HCT116 (cell line): Measurements from ENCODE around the gene PLEKHG5. TPM values are rescaled to one million over a fixed set of nuclear protein-coding genes. Genes with fewer than 3 reads are reported as not detected.

ENCODE experiments used
- ATAC-seq: fragments of 200-7000 bp; cut with Tn5 transposase; 2 replicates; pipeline ENCODE4 v1.9.1; 2020; ENCODE audit warnings: mild to moderate bottlenecking, moderate library complexity
- BruUV-seq: library from RNA; stranded (reverse); fragments of 400-500 nt; replicated peaks from 2 replicates; lab custom pipeline; 2021; lab: Mats Ljungman, UMichigan
- CTCF ChIA-PET: fragments of 300-600 bp; sonication (Branson Sonifier 250); formaldehyde crosslinking; loops from one replicate; lab custom pipeline; 2021; ENCODE audit warnings: antibody characterized with exemption; lab: Charles Lee
- POLR2A ChIA-PET: fragments of 300-600, 350-600 bp; sonication (Branson Sonifier 250); formaldehyde crosslinking; loops from one replicate; lab custom pipeline; 2021; ENCODE audit warnings: antibody characterized with exemption; lab: Charles Lee
- RAD21 ChIA-PET, 2 experiments: fragments of 300-600 bp; sonication (Branson Sonifier 250); formaldehyde crosslinking; loops; one replicate each; lab custom pipeline; 2023; ENCODE audit warnings: low total read pairs in 2 of 2; ENCODE audit not compliant: uncharacterized antibody in 2 of 2, unreplicated experiment in 2 of 2, low non-redundant PET in 1 of 2; lab: Charles Lee
- DNase-seq: peaks from one replicate; pipeline ENCODE4 v3.0.0-alpha.2; 2010; ENCODE audit warnings: low read depth, low spot score
- H2AFZ ChIP-seq: fragments of 200-600 bp; shearing (Covaris generic), sonication (generic); 2 replicates; pipeline ENCODE4 v1.6.1; 2017; ENCODE audit warnings: low read depth, mixed run types, mixed read lengths, antibody characterized with exemption, low read length; ENCODE audit not compliant: poor library complexity, severe bottlenecking
- H3K27ac ChIP-seq: 2 replicates; pipeline ENCODE4 v1.5.1; 2012; ENCODE audit warnings: low read depth, low read length
- H3K27me3 ChIP-seq: fragments of 200-600 bp; sonication (generic); 2 replicates; pipeline ENCODE4 v1.6.1; 2016; ENCODE audit warnings: mixed run types, low read length, mixed read lengths; ENCODE audit not compliant: insufficient read depth
- H3K36me3 ChIP-seq, 2 experiments: fragments of 200-500 bp in 1 of 2; fragments of 200-600 bp in 1 of 2; sonication (Bioruptor generic) in 1 of 2; sonication (generic) in 1 of 2; 2 replicates each; pipeline versions ENCODE4 v1.5.1 to v1.6.1; 2014 to 2016; ENCODE audit warnings: low read length in 2 of 2, inconsistent platforms in 1 of 2, mixed read lengths in 1 of 2, mixed run types in 1 of 2; ENCODE audit not compliant: insufficient read depth in 2 of 2, control insufficient read depth in 1 of 2
- H3K4me1 ChIP-seq, 2 experiments: fragments of 200-600 bp in 1 of 2; sonication (generic) in 1 of 2; 2 replicates each; pipeline versions ENCODE4 v1.5.1 to v1.6.1; 2012 to 2017; ENCODE audit warnings: low read length in 2 of 2, inconsistent platforms in 1 of 2, mild to moderate bottlenecking in 1 of 2, mixed read lengths in 1 of 2, mixed run types in 1 of 2, moderate library complexity in 1 of 2; ENCODE audit not compliant: insufficient read depth in 2 of 2, control insufficient read depth in 1 of 2
- H3K4me2 ChIP-seq: fragments of 200-600 bp; sonication (generic); 2 replicates; pipeline ENCODE4 v1.6.1; 2017; ENCODE audit warnings: mixed run types, low read length, mixed read lengths
- H3K4me3 ChIP-seq, 2 experiments: fragments of 200-600 bp in 1 of 2; sonication (generic) in 1 of 2; replicated peaks in 1 of 2; 2 replicates each; pipeline ENCODE4 v1.5.1; 2011 to 2016; ENCODE audit warnings: low read length in 2 of 2, control low read depth in 1 of 2, low read depth in 1 of 2, mild to moderate bottlenecking in 1 of 2, mixed read lengths in 1 of 2, mixed run types in 1 of 2
- H3K79me2 ChIP-seq: fragments of 200-600 bp; sonication (generic); 2 replicates; pipeline ENCODE4 v1.6.1; 2017; ENCODE audit warnings: mild to moderate bottlenecking, mixed run types, low read length, moderate library complexity, mixed read lengths; ENCODE audit not compliant: insufficient read depth
- H3K9ac ChIP-seq: fragments of 200-600 bp; sonication (generic); 2 replicates; pipeline ENCODE4 v1.6.1; 2016; ENCODE audit warnings: low read length, mixed read lengths
- H3K9me2 ChIP-seq: fragments of 200-600 bp; sonication (generic), shearing (Covaris generic); 2 replicates; pipeline ENCODE4 v1.6.1; 2017; ENCODE audit warnings: mixed run types, mild to moderate bottlenecking, moderate library complexity; ENCODE audit not compliant: insufficient read depth
- H3K9me3 ChIP-seq, 2 experiments: fragments of 200-500 bp in 1 of 2; fragments of 200-600 bp in 1 of 2; sonication (Bioruptor generic) in 1 of 2; sonication (generic) in 1 of 2; 2 replicates each; pipeline ENCODE4 v1.6.1; 2014 to 2017; ENCODE audit warnings: low read length in 2 of 2, mixed read lengths in 2 of 2, inconsistent platforms in 1 of 2, low read depth in 1 of 2, mild to moderate bottlenecking in 1 of 2, mixed run types in 1 of 2, moderate library complexity in 1 of 2; ENCODE audit not compliant: control insufficient read depth in 1 of 2, insufficient read depth in 1 of 2
- H4K20me1 ChIP-seq: fragments of 200-600 bp; sonication (generic), shearing (Covaris generic); 2 replicates; pipeline ENCODE4 v1.6.1; 2017; ENCODE audit warnings: mixed run types, mild to moderate bottlenecking, moderate library complexity; ENCODE audit not compliant: insufficient read depth
- EGR1 ChIP-seq: IDR thresholded peaks from 2 replicates; pipeline ENCODE4 v1.6.1; 2012; ENCODE audit warnings: low read depth
- ELF1 ChIP-seq: IDR thresholded peaks from 2 replicates; pipeline ENCODE4 v1.6.1; 2012; ENCODE audit warnings: low read depth, borderline replicate concordance
- EZH2phosphoT487 ChIP-seq: fragments of 200-600 bp; IDR thresholded peaks from 2 replicates; pipeline ENCODE4 v1.6.1; 2018; ENCODE audit warnings: antibody characterized with exemption, borderline replicate concordance
- SIN3A ChIP-seq: IDR thresholded peaks from 2 replicates; pipeline ENCODE4 v1.6.1; 2012; ENCODE audit warnings: low read depth
- SP1 ChIP-seq: IDR thresholded peaks from 2 replicates; pipeline ENCODE4 v1.6.1; 2012; ENCODE audit warnings: low read depth
- YY1 ChIP-seq: IDR thresholded peaks from 2 replicates; pipeline ENCODE4 v1.6.1; 2011; ENCODE audit warnings: low read length, low read depth, moderate library complexity, mild to moderate bottlenecking; ENCODE audit not compliant: insufficient replicate concordance; ENCODE audit errors: extremely low read depth
- ZFX ChIP-seq: fragments of 450-650 bp; IDR thresholded peaks from 2 replicates; pipeline ENCODE4 v1.6.1; 2017
- intact Hi-C: fragments of 100-400 bp; cut with micrococcal nuclease; formaldehyde crosslinking; loops from 2 replicates; pipeline ENCODE4 v1.10.0; 2022
- total RNA-seq: library from RNA; stranded (reverse); gene quantifications from one replicate; pipeline ENCODE4 v1.2.1, GENCODE V29; 2021; ENCODE audit not compliant: unreplicated experiment
- TF ChIP-seq, protein P1 (sequence below), 3 experiments: fragments of 200-600 bp in 1 of 3; sonication (generic) in 1 of 3; IDR thresholded peaks in 2 of 3; conservative IDR thresholded peaks in 1 of 3; 2 replicates each; pipeline ENCODE4 v1.5.1; 2012 to 2017; ENCODE audit warnings: low read depth in 2 of 3, low read length in 2 of 3, antibody characterized with exemption in 1 of 3, borderline replicate concordance in 1 of 3, control low read depth in 1 of 3, mild to moderate bottlenecking in 1 of 3, mixed read lengths in 1 of 3, mixed run types in 1 of 3, moderate library complexity in 1 of 3; ENCODE audit not compliant: insufficient read depth in 1 of 3
- TF ChIP-seq, protein P2 (sequence below): IDR thresholded peaks from 2 replicates; pipeline ENCODE4 v1.6.1; 2012; ENCODE audit warnings: low read depth
- TF ChIP-seq, protein P3 (sequence below): IDR thresholded peaks from 2 replicates; pipeline ENCODE4 v1.6.1; 2011; ENCODE audit warnings: mild to moderate bottlenecking, low read length, moderate library complexity; ENCODE audit not compliant: insufficient replicate concordance; ENCODE audit errors: extremely low read depth
- TF ChIP-seq, protein P4 (sequence below): IDR thresholded peaks from 2 replicates; pipeline ENCODE4 v1.6.1; 2012

The PLEKHG5 gene
- total RNA-seq, 1 experiment from 2014 or later, result 33.0 TPM

DNA sequence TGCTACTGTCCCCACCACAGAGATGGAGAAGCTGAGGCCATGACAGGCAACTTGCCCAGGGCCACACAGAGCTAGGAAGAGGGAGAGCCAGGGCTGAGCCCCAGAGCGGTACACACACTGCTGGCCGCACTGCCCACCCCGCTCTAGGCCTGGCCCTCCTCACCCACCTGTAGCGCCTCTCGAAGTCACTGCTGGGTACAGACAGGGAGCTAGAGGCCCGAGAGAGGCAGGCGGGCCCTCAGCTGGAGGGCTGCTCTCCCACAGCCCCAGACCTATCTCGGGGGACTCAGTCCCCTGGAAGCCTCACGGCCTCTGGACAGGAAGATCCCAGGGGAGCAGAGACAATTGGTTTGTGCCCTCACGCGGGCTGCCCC lies 17.3 kb upstream of the PLEKHG5 start:
- intact Hi-C loops, result no loop called here
- H3K4me1 ChIP-seq, result no peaks in the 10 kb centered on the region
- H3K9me3 ChIP-seq, result no peaks in the 10 kb centered on the region
- no peaks in the 10 kb centered on the region for H4K20me1 ChIP-seq
- no peak for ATAC-seq
- H3K9ac ChIP-seq, result no peak overlapping the region
- H3K4me3 ChIP-seq, result no peak overlapping the region
- no peaks in the 10 kb centered on the region for H3K27me3 ChIP-seq
- no peak overlapping the region for H3K4me2 ChIP-seq
- TF ChIP-seq ELF1 (no peak), SP1 (no peak), EGR1 (no peak), EZH2phosphoT487 (no peak)
- TF ChIP-seq, protein P1, sequence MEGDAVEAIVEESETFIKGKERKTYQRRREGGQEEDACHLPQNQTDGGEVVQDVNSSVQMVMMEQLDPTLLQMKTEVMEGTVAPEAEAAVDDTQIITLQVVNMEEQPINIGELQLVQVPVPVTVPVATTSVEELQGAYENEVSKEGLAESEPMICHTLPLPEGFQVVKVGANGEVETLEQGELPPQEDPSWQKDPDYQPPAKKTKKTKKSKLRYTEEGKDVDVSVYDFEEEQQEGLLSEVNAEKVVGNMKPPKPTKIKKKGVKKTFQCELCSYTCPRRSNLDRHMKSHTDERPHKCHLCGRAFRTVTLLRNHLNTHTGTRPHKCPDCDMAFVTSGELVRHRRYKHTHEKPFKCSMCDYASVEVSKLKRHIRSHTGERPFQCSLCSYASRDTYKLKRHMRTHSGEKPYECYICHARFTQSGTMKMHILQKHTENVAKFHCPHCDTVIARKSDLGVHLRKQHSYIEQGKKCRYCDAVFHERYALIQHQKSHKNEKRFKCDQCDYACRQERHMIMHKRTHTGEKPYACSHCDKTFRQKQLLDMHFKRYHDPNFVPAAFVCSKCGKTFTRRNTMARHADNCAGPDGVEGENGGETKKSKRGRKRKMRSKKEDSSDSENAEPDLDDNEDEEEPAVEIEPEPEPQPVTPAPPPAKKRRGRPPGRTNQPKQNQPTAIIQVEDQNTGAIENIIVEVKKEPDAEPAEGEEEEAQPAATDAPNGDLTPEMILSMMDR (IDR thresholded peaks at IDR 0.05 in 2 of 3, conservative IDR thresholded peaks at IDR 0.05 in 1 of 3; ENCODE audit: borderline replicate concordance in 1 of 3, insufficient read depth in 1 of 3, low read depth in 2 of 3, low read length in 2 of 3), result no peak
- RAD21 ChIA-PET, result no interaction called here
- H3K79me2 ChIP-seq, result no peaks in the 10 kb centered on the region
- no peaks in the 10 kb centered on the region for H3K9me2 ChIP-seq
- no peak for DNase-seq
- no peaks in the 10 kb centered on the region for H3K36me3 ChIP-seq
- POLR2A ChIA-PET, result no interaction called here
- no peak overlapping the region for H3K27ac ChIP-seq
- CTCF ChIA-PET, result no interaction called here
- no peak overlapping the region for H2AFZ ChIP-seq
- BruUV-seq, result no TSS peak

DNA sequence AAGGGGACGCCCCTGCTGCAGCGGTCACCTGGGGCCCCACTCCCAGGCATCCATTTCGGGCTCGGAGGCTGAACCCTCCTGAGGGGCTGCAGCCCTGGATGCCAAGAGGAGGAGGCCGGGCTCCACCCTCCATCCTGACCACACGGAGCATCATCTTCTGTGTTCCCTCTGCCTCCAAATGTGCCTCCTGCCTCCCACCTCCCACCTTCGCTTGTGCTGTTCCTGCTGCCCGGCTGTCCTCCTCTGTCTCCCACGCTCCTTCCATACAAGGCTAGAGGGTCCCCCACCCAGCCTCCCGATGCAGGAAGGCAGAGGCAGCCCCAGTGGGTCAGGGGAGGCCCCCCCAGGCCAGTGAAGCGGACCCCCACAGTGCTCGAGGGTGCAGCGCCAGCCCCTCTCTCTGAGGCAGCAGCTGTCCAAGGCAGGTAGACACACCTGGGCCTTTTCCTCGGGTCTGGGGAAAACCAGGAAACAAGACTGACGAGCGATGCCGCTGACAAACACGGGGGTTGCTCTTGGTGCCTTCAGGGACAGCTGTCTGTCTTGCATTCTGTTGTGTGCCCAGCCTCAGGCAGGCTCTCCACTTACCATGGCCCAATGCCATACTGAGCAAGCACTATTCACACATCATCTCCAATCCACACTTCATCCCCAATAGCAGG lies 16.8 kb upstream of the PLEKHG5 start:
- ATAC-seq (no peak), DNase-seq (no peak)
- Histone ChIP-seq H4K20me1 (no peaks in the 10 kb centered on the region), H3K27me3 (no peaks in the 10 kb centered on the region), H3K79me2 (no peaks in the 10 kb centered on the region), H3K27ac (no peak overlapping the region), H3K4me2 (no peak overlapping the region), H3K36me3 (no peaks in the 10 kb centered on the region), H3K9me3 (no peaks in the 10 kb centered on the region), H3K9ac (no peak overlapping the region), H3K4me3 (no peak overlapping the region), H2AFZ (no peak overlapping the region), H3K4me1 (no peaks in the 10 kb centered on the region), H3K9me2 (no peaks in the 10 kb centered on the region)
- POLR2A ChIA-PET, result no interaction called here
- intact Hi-C loops, result no loop called here
- BruUV-seq, result no TSS peak
- RAD21 ChIA-PET, result no interaction called here
- CTCF ChIA-PET, result no interaction called here
- TF ChIP-seq SIN3A, result no peak
- TF ChIP-seq, protein P2, sequence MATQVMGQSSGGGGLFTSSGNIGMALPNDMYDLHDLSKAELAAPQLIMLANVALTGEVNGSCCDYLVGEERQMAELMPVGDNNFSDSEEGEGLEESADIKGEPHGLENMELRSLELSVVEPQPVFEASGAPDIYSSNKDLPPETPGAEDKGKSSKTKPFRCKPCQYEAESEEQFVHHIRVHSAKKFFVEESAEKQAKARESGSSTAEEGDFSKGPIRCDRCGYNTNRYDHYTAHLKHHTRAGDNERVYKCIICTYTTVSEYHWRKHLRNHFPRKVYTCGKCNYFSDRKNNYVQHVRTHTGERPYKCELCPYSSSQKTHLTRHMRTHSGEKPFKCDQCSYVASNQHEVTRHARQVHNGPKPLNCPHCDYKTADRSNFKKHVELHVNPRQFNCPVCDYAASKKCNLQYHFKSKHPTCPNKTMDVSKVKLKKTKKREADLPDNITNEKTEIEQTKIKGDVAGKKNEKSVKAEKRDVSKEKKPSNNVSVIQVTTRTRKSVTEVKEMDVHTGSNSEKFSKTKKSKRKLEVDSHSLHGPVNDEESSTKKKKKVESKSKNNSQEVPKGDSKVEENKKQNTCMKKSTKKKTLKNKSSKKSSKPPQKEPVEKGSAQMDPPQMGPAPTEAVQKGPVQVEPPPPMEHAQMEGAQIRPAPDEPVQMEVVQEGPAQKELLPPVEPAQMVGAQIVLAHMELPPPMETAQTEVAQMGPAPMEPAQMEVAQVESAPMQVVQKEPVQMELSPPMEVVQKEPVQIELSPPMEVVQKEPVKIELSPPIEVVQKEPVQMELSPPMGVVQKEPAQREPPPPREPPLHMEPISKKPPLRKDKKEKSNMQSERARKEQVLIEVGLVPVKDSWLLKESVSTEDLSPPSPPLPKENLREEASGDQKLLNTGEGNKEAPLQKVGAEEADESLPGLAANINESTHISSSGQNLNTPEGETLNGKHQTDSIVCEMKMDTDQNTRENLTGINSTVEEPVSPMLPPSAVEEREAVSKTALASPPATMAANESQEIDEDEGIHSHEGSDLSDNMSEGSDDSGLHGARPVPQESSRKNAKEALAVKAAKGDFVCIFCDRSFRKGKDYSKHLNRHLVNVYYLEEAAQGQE, result no peak
- TF ChIP-seq, protein P3, sequence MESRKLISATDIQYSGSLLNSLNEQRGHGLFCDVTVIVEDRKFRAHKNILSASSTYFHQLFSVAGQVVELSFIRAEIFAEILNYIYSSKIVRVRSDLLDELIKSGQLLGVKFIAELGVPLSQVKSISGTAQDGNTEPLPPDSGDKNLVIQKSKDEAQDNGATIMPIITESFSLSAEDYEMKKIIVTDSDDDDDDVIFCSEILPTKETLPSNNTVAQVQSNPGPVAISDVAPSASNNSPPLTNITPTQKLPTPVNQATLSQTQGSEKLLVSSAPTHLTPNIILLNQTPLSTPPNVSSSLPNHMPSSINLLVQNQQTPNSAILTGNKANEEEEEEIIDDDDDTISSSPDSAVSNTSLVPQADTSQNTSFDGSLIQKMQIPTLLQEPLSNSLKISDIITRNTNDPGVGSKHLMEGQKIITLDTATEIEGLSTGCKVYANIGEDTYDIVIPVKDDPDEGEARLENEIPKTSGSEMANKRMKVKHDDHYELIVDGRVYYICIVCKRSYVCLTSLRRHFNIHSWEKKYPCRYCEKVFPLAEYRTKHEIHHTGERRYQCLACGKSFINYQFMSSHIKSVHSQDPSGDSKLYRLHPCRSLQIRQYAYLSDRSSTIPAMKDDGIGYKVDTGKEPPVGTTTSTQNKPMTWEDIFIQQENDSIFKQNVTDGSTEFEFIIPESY, result no peak
- TF ChIP-seq, protein P4, sequence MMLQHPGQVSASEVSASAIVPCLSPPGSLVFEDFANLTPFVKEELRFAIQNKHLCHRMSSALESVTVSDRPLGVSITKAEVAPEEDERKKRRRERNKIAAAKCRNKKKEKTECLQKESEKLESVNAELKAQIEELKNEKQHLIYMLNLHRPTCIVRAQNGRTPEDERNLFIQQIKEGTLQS, result no peak
- TF ChIP-seq ZFX, result no peak
- TF ChIP-seq YY1, result no peak
